ENCODE data around the gene NBPF6. TPM values are rescaled to one million over a fixed set of nuclear protein-coding genes. Genes with fewer than 3 reads are reported as not detected.
"Not testable (repeated sequence)": the region's sequence is repeated elsewhere in the genome, so short reads cannot be mapped to it uniquely, and the experiment has no call there.

The NBPF6 gene
- not detected in 2 replicates for total RNA-seq

- H3K36me3 ChIP-seq (ENCODE audit: control insufficient read depth, insufficient read depth, low read length); H3K27me3 ChIP-seq (ENCODE audit: control insufficient read depth, insufficient read depth, low read length); DNase-seq (ENCODE audit: low read depth); H3K4me3 ChIP-seq (ENCODE audit: low read depth, low read length): not testable (repeated sequence)
Measured at GRCh38 chr1:108450043-108450442, at the start of gene NBPF6. Gene NBPF6 (plus strand): TSS chr1:108450343. CDS start chr1:108450602, 259 bp downstream.

GRCh38 chr1:108411098-108411833, 38.9 kb upstream of the NBPF6 start:
- H3K36me3 ChIP-seq (ENCODE audit: control insufficient read depth, insufficient read depth, low read length); DNase-seq (ENCODE audit: low read depth); H3K27me3 ChIP-seq (ENCODE audit: control insufficient read depth, insufficient read depth, low read length); H3K4me3 ChIP-seq (ENCODE audit: low read depth, low read length): not testable (repeated sequence)

GRCh38 chr1:108420129-108420528, 30.0 kb upstream of the NBPF6 start:
- not testable (repeated sequence) for DNase-seq (ENCODE audit: low read depth); H3K4me3 ChIP-seq (ENCODE audit: low read depth, low read length); H3K36me3 ChIP-seq (ENCODE audit: control insufficient read depth, insufficient read depth, low read length); H3K27me3 ChIP-seq (ENCODE audit: control insufficient read depth, insufficient read depth, low read length)

- DNase-seq (ENCODE audit: low read depth); H3K4me3 ChIP-seq (ENCODE audit: low read depth, low read length); H3K27me3 ChIP-seq (ENCODE audit: control insufficient read depth, insufficient read depth, low read length); H3K36me3 ChIP-seq (ENCODE audit: control insufficient read depth, insufficient read depth, low read length): not testable (repeated sequence)
Measured at GRCh38 chr1:108421061-108421916, 28.9 kb upstream of the NBPF6 start.

- DNase-seq (ENCODE audit: low read depth); H3K4me3 ChIP-seq (ENCODE audit: low read depth, low read length); H3K36me3 ChIP-seq (ENCODE audit: control insufficient read depth, insufficient read depth, low read length); H3K27me3 ChIP-seq (ENCODE audit: control insufficient read depth, insufficient read depth, low read length): not testable (repeated sequence)
Measured at GRCh38 chr1:108426877-108427276, 23.3 kb upstream of the NBPF6 start.

- not testable (repeated sequence) for H3K36me3 ChIP-seq (ENCODE audit: control insufficient read depth, insufficient read depth, low read length); H3K4me3 ChIP-seq (ENCODE audit: low read depth, low read length); H3K27me3 ChIP-seq (ENCODE audit: control insufficient read depth, insufficient read depth, low read length); DNase-seq (ENCODE audit: low read depth)
Measured at GRCh38 chr1:108432002-108432401, 18.1 kb upstream of the NBPF6 start.

- DNase-seq (ENCODE audit: low read depth); H3K4me3 ChIP-seq (ENCODE audit: low read depth, low read length); H3K27me3 ChIP-seq (ENCODE audit: control insufficient read depth, insufficient read depth, low read length); H3K36me3 ChIP-seq (ENCODE audit: control insufficient read depth, insufficient read depth, low read length): not testable (repeated sequence)
Measured at GRCh38 chr1:108433404-108433803, 16.7 kb upstream of the NBPF6 start.

- not testable (repeated sequence) for DNase-seq (ENCODE audit: low read depth); H3K4me3 ChIP-seq (ENCODE audit: low read depth, low read length); H3K36me3 ChIP-seq (ENCODE audit: control insufficient read depth, insufficient read depth, low read length); H3K27me3 ChIP-seq (ENCODE audit: control insufficient read depth, insufficient read depth, low read length)
Measured at GRCh38 chr1:108438536-108438935, 11.6 kb upstream of the NBPF6 start.

GRCh38 chr1:108454521-108454920, 4.4 kb downstream of the NBPF6 start:
- DNase-seq (ENCODE audit: low read depth); H3K4me3 ChIP-seq (ENCODE audit: low read depth, low read length): not testable (repeated sequence)

GRCh38 chr1:108458661-108459060, 8.5 kb downstream of the NBPF6 start:
- H3K36me3 ChIP-seq (ENCODE audit: control insufficient read depth, insufficient read depth, low read length); H3K27me3 ChIP-seq (ENCODE audit: control insufficient read depth, insufficient read depth, low read length); H3K4me3 ChIP-seq (ENCODE audit: low read depth, low read length); DNase-seq (ENCODE audit: low read depth): not testable (repeated sequence)

More at GRCh38 chr1:108454521-108454920, 4.4 kb downstream of the NBPF6 start:
- not testable (repeated sequence) for H3K36me3 ChIP-seq (ENCODE audit: control insufficient read depth, insufficient read depth, low read length); H3K27me3 ChIP-seq (ENCODE audit: control insufficient read depth, insufficient read depth, low read length)

GRCh38 chr1:108461758-108462157, 11.6 kb downstream of the NBPF6 start:
- DNase-seq (ENCODE audit: low read depth), result not testable (repeated sequence)

GRCh38 chr1:108463962-108464361, 13.8 kb downstream of the NBPF6 start:
- H3K27me3 ChIP-seq (ENCODE audit: control insufficient read depth, insufficient read depth, low read length); H3K36me3 ChIP-seq (ENCODE audit: control insufficient read depth, insufficient read depth, low read length); DNase-seq (ENCODE audit: low read depth); H3K4me3 ChIP-seq (ENCODE audit: low read depth, low read length): not testable (repeated sequence)

More at GRCh38 chr1:108461758-108462157, 11.6 kb downstream of the NBPF6 start:
- H3K27me3 ChIP-seq (ENCODE audit: control insufficient read depth, insufficient read depth, low read length); H3K4me3 ChIP-seq (ENCODE audit: low read depth, low read length); H3K36me3 ChIP-seq (ENCODE audit: control insufficient read depth, insufficient read depth, low read length): not testable (repeated sequence)

GRCh38 chr1:108466166-108466565, 16.0 kb downstream of the NBPF6 start:
- H3K27me3 ChIP-seq (ENCODE audit: control insufficient read depth, insufficient read depth, low read length); DNase-seq (ENCODE audit: low read depth); H3K36me3 ChIP-seq (ENCODE audit: control insufficient read depth, insufficient read depth, low read length); H3K4me3 ChIP-seq (ENCODE audit: low read depth, low read length): not testable (repeated sequence)

GRCh38 chr1:108467155-108467554, 17.0 kb downstream of the NBPF6 start:
- not testable (repeated sequence) for H3K36me3 ChIP-seq (ENCODE audit: control insufficient read depth, insufficient read depth, low read length); H3K4me3 ChIP-seq (ENCODE audit: low read depth, low read length); DNase-seq (ENCODE audit: low read depth); H3K27me3 ChIP-seq (ENCODE audit: control insufficient read depth, insufficient read depth, low read length)

GRCh38 chr1:108470750-108471149, 20.6 kb downstream of the NBPF6 start:
- H3K27me3 ChIP-seq (ENCODE audit: control insufficient read depth, insufficient read depth, low read length); H3K36me3 ChIP-seq (ENCODE audit: control insufficient read depth, insufficient read depth, low read length); DNase-seq (ENCODE audit: low read depth); H3K4me3 ChIP-seq (ENCODE audit: low read depth, low read length): not testable (repeated sequence)
